ENCODE measurements around the gene UBE4B.

DNA sequence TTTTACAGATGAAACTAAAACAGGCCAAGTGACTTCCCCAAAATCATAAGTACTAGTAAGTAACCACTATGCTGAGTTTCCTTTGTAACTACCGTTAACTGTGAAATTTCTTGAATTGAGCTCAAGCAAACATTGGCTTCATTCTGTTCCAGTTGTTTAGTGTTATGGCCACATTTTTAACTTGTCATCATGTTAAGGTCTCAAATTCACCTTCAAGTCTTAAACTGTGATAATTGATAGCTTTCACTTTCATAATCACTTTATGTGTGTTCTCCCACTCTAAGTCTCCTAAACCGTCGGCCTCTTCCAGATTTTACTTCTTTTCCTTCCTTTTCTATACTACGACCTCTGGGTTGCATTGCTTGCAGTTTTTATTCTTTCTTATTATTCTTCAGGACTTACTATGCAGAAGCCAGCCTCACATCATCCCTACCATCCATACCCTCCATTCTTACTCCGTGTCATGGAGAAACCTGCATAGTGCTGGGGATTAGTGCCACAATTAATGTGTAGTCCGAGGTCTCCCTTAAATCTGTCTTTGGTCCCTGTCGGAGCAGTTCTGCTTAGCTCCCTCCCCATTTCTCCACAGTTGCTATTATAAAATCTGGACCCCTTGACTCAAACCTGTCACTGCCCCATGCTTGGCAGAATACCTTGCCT is 183.5 kb downstream of the UBE4B start:
- no peak for TF ChIP-seq GABPA (IDR thresholded peaks at IDR 0.05 in 1 of 2, conservative IDR thresholded peaks at IDR 0.05 in 1 of 2)
- TF ChIP-seq, protein P1, sequence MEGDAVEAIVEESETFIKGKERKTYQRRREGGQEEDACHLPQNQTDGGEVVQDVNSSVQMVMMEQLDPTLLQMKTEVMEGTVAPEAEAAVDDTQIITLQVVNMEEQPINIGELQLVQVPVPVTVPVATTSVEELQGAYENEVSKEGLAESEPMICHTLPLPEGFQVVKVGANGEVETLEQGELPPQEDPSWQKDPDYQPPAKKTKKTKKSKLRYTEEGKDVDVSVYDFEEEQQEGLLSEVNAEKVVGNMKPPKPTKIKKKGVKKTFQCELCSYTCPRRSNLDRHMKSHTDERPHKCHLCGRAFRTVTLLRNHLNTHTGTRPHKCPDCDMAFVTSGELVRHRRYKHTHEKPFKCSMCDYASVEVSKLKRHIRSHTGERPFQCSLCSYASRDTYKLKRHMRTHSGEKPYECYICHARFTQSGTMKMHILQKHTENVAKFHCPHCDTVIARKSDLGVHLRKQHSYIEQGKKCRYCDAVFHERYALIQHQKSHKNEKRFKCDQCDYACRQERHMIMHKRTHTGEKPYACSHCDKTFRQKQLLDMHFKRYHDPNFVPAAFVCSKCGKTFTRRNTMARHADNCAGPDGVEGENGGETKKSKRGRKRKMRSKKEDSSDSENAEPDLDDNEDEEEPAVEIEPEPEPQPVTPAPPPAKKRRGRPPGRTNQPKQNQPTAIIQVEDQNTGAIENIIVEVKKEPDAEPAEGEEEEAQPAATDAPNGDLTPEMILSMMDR (IDR thresholded peaks at IDR 0.05; ENCODE audit: low read depth, low read length, missing input control), result no peak
- TF ChIP-seq, protein P2, sequence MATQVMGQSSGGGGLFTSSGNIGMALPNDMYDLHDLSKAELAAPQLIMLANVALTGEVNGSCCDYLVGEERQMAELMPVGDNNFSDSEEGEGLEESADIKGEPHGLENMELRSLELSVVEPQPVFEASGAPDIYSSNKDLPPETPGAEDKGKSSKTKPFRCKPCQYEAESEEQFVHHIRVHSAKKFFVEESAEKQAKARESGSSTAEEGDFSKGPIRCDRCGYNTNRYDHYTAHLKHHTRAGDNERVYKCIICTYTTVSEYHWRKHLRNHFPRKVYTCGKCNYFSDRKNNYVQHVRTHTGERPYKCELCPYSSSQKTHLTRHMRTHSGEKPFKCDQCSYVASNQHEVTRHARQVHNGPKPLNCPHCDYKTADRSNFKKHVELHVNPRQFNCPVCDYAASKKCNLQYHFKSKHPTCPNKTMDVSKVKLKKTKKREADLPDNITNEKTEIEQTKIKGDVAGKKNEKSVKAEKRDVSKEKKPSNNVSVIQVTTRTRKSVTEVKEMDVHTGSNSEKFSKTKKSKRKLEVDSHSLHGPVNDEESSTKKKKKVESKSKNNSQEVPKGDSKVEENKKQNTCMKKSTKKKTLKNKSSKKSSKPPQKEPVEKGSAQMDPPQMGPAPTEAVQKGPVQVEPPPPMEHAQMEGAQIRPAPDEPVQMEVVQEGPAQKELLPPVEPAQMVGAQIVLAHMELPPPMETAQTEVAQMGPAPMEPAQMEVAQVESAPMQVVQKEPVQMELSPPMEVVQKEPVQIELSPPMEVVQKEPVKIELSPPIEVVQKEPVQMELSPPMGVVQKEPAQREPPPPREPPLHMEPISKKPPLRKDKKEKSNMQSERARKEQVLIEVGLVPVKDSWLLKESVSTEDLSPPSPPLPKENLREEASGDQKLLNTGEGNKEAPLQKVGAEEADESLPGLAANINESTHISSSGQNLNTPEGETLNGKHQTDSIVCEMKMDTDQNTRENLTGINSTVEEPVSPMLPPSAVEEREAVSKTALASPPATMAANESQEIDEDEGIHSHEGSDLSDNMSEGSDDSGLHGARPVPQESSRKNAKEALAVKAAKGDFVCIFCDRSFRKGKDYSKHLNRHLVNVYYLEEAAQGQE (IDR thresholded peaks at IDR 0.05), result no peak
- TF ChIP-seq, protein P3, sequence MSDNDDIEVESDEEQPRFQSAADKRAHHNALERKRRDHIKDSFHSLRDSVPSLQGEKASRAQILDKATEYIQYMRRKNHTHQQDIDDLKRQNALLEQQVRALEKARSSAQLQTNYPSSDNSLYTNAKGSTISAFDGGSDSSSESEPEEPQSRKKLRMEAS (IDR thresholded peaks at IDR 0.05), result no peak
- TF ChIP-seq FOXA1 (IDR thresholded peaks at IDR 0.05), result no peak
- TF ChIP-seq JUND (IDR thresholded peaks at IDR 0.05), result no peak
- TF ChIP-seq YY1 (IDR thresholded peaks at IDR 0.05), result no peak
- TF ChIP-seq TAF1 (conservative IDR thresholded peaks at IDR 0.05), result no peak
- TF ChIP-seq, protein P4, sequence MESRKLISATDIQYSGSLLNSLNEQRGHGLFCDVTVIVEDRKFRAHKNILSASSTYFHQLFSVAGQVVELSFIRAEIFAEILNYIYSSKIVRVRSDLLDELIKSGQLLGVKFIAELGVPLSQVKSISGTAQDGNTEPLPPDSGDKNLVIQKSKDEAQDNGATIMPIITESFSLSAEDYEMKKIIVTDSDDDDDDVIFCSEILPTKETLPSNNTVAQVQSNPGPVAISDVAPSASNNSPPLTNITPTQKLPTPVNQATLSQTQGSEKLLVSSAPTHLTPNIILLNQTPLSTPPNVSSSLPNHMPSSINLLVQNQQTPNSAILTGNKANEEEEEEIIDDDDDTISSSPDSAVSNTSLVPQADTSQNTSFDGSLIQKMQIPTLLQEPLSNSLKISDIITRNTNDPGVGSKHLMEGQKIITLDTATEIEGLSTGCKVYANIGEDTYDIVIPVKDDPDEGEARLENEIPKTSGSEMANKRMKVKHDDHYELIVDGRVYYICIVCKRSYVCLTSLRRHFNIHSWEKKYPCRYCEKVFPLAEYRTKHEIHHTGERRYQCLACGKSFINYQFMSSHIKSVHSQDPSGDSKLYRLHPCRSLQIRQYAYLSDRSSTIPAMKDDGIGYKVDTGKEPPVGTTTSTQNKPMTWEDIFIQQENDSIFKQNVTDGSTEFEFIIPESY (IDR thresholded peaks at IDR 0.05), result no peak
- TF ChIP-seq RAD21 (IDR thresholded peaks at IDR 0.05), result no peak
- TF ChIP-seq SP1 (IDR thresholded peaks at IDR 0.05), result no peak
